Thyroid gland (tissue), 4 donors: ENCODE measurements around the gene MTARC2.

ENCODE experiments used
- CTCF ChIP-seq, 6 experiments: fragments of 200-600 bp in 3 of 6; fragments of 450-650 bp in 3 of 6; sonication (generic) in 3 of 6; IDR thresholded peaks; one replicate each; pipeline ENCODE4 v1.5.1; 2016 to 2019; ENCODE audit warnings: antibody characterized with exemption in 6 of 6, mild to moderate bottlenecking in 2 of 6, inconsistent platforms in 1 of 6, moderate library complexity in 1 of 6
- POLR2A ChIP-seq, 2 donors: fragments of 450-650 bp; IDR thresholded peaks; one replicate each; pipeline ENCODE4 v1.6.1; 2017; ENCODE audit warnings: antibody characterized with exemption in 2 of 2, mild to moderate bottlenecking in 2 of 2, moderate library complexity in 1 of 2

DNA sequence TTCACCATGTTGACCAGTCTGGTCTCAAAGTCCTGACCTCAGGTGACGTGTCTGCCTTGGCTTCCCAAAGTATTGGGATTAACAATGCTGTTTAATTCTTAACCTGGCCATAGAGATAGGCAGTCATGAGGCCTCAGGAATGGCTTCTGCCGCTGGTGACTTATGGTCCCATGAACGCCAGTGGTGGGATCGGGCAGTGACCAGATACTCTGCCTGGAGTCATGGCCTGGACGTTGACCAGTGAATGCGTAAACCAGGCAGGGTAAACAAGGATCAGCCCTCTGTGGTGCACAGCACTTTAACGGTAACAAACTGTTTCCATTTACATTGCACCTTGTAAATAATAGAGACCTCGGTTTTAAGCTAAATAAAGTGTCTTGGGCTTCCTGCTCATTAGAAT is 61.6 kb downstream of the MTARC2 start:
- TF ChIP-seq POLR2A (IDR thresholded peaks at IDR 0.05) = no peak
- TF ChIP-seq CTCF (IDR thresholded peaks at IDR 0.05) = no peak
